Parathyroid adenoma (tissue), 2 donors: ENCODE measurements around the gene STAM.

Source experiments
- H2AFZ ChIP-seq: fragments of 300-600 bp; sonication (generic); one replicate; pipeline ENCODE4 v1.7.0; 2017; ENCODE audit warnings: antibody characterized with exemption, mild to moderate bottlenecking
- H3K27ac ChIP-seq: fragments of 300-600 bp; sonication (generic); one replicate; pipeline ENCODE4 v1.7.0; 2017
- H3K27me3 ChIP-seq: fragments of 300-600 bp; sonication (generic); one replicate; pipeline ENCODE4 v1.7.0; 2017; ENCODE audit warnings: low read length; ENCODE audit not compliant: control insufficient read depth, insufficient read depth
- H3K36me3 ChIP-seq: fragments of 300-600 bp; sonication (generic); one replicate; pipeline ENCODE4 v1.7.0; 2017; ENCODE audit warnings: low read length; ENCODE audit not compliant: control insufficient read depth, insufficient read depth
- H3K4me1 ChIP-seq: fragments of 300-600 bp; sonication (generic); one replicate; pipeline ENCODE4 v1.7.0; 2017; ENCODE audit warnings: control low read depth
- H3K4me2 ChIP-seq: fragments of 300-600 bp; sonication (generic); one replicate; pipeline ENCODE4 v1.7.0; 2017; ENCODE audit warnings: low read length
- H3K4me3 ChIP-seq: fragments of 300-600 bp; sonication (generic); one replicate; pipeline ENCODE4 v1.7.0; 2017; ENCODE audit warnings: low read depth, low read length
- H3K79me2 ChIP-seq: fragments of 300-600 bp; sonication (generic); one replicate; pipeline ENCODE4 v1.7.0; 2017; ENCODE audit warnings: control low read depth
- H3K9ac ChIP-seq: fragments of 300-600 bp; sonication (generic); one replicate; pipeline ENCODE4 v1.7.0; 2017; ENCODE audit warnings: mild to moderate bottlenecking
- H3K9me3 ChIP-seq: fragments of 300-600 bp; sonication (generic); one replicate; pipeline ENCODE4 v1.7.0; 2017; ENCODE audit warnings: low read length; ENCODE audit not compliant: control insufficient read depth
- CTCF ChIP-seq: fragments of 300-600 bp; sonication (generic); IDR thresholded peaks from one replicate; pipeline ENCODE4 v1.7.0; 2017; ENCODE audit warnings: antibody characterized with exemption, mild to moderate bottlenecking
- donor health status: primary hyperparathyroidism.

STAM gene

GRCh38 chr10:17676919-17677318, 33.0 kb downstream of the STAM start:
- H2AFZ ChIP-seq: no peak overlapping the region
- H3K36me3 ChIP-seq: no peaks in the 10 kb centered on the region
- no peak overlapping the region for H3K9ac ChIP-seq
- H3K4me1 ChIP-seq: peaks cover 11% of the 10 kb centered on the region
- H3K27ac ChIP-seq: no peak overlapping the region
- H3K9me3 ChIP-seq: no peaks in the 10 kb centered on the region
- no peak overlapping the region for H3K4me2 ChIP-seq
- no peak overlapping the region for H3K4me3 ChIP-seq
- H3K27me3 ChIP-seq: no peaks in the 10 kb centered on the region
- TF ChIP-seq CTCF: no peak
- H3K79me2 ChIP-seq: peaks cover 19% of the 10 kb centered on the region

GRCh38 chr10:17682236-17682946, 38.4 kb downstream of the STAM start:
- no peaks in the 10 kb centered on the region for H3K36me3 ChIP-seq
- H3K9me3 ChIP-seq: no peaks in the 10 kb centered on the region
- H3K9ac ChIP-seq: no peak overlapping the region
- H3K4me3 ChIP-seq: no peak overlapping the region
- H3K27ac ChIP-seq: no peak overlapping the region
- H3K27me3 ChIP-seq: no peaks in the 10 kb centered on the region
- no peak for TF ChIP-seq CTCF
- H3K4me1 ChIP-seq: peaks cover 9% of the 10 kb centered on the region
- H3K4me2 ChIP-seq: no peak overlapping the region
- H3K79me2 ChIP-seq: peaks cover 15% of the 10 kb centered on the region
- no peak overlapping the region for H2AFZ ChIP-seq

GRCh38 chr10:17683541-17683940, 39.6 kb downstream of the STAM start:
- peaks cover 15% of the 10 kb centered on the region for H3K79me2 ChIP-seq
- peaks cover 9% of the 10 kb centered on the region for H3K4me1 ChIP-seq
- H3K4me2 ChIP-seq: no peak overlapping the region
- no peaks in the 10 kb centered on the region for H3K36me3 ChIP-seq
- H3K27me3 ChIP-seq: no peaks in the 10 kb centered on the region
- H3K27ac ChIP-seq: no peak overlapping the region
- TF ChIP-seq CTCF: no peak
- no peak overlapping the region for H2AFZ ChIP-seq
- H3K9me3 ChIP-seq: no peaks in the 10 kb centered on the region
- H3K4me3 ChIP-seq: no peak overlapping the region
- no peak overlapping the region for H3K9ac ChIP-seq

GRCh38 chr10:17684537-17684936, 40.6 kb downstream of the STAM start:
- no peaks in the 10 kb centered on the region for H3K36me3 ChIP-seq
- H3K4me1 ChIP-seq: peaks cover 9% of the 10 kb centered on the region
- H3K27me3 ChIP-seq: no peaks in the 10 kb centered on the region
- TF ChIP-seq CTCF: no peak
- no peak overlapping the region for H2AFZ ChIP-seq
- no peak overlapping the region for H3K27ac ChIP-seq
- no peaks in the 10 kb centered on the region for H3K9me3 ChIP-seq
- H3K79me2 ChIP-seq: peaks cover 8% of the 10 kb centered on the region
- H3K4me3 ChIP-seq: no peak overlapping the region
- H3K9ac ChIP-seq: no peak overlapping the region
- H3K4me2 ChIP-seq: no peak overlapping the region

- Histone ChIP-seq H3K4me1 (peaks cover 9% of the 10 kb centered on the region), H2AFZ (no peak overlapping the region), H3K9me3 (no peaks in the 10 kb centered on the region), H3K27ac (no peak overlapping the region), H3K36me3 (no peaks in the 10 kb centered on the region), H3K79me2 (peaks cover 7% of the 10 kb centered on the region), H3K9ac (no peak overlapping the region), H3K4me3 (no peak overlapping the region), H3K27me3 (no peaks in the 10 kb centered on the region), H3K4me2 (no peak overlapping the region)
- TF ChIP-seq CTCF: no peak
Observed at GRCh38 chr10:17685233-17685840, 41.4 kb downstream of the STAM start.
